Measurements from ENCODE around the gene TMEM267. TPM values are rescaled to one million over a fixed set of nuclear protein-coding genes. Genes with fewer than 3 reads are reported as not detected.
"Not testable (repeated sequence)": the region's sequence is repeated elsewhere in the genome, so short reads cannot be mapped to it uniquely, and the experiment has no call there.

TMEM267 gene
- total RNA-seq, 3 donors from 2014 or later (not counting 1 experiment from before 2014, with no cell fraction given) = 7.2 to 12.8 (median 8.8) TPM

DNA sequence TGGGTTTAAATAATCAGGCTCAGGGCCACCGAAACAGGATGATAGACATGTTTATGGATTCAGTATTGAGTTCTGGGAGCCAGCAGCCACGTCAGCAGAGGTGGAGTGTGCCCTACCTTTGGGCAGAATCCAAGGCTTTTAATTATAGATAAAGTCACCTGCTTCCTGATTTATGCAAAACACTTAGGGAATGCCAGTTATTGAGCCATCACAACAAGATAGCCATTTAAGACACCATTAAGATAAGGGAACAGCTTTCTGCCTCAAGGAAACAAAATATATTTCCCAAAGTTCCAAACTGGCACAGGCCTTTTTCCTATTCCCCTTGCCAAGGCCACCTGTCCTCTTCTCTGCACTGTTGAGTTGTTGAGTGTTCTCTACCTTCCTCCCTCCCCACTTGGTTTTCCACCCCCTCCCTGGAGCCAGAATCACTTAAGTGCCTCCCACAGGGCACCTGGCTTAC is 73.8 kb downstream of the TMEM267 start:
- Histone ChIP-seq H3K4me3 (ENCODE audit: low read length) (no peak overlapping the region), H3K36me3 (ENCODE audit: control insufficient read depth, insufficient read depth, low read length) (no peaks in the 10 kb centered on the region), H3K9me3 (ENCODE audit: control insufficient read depth, insufficient read depth, low read length) (no peaks in the 10 kb centered on the region), H3K27ac (ENCODE audit: low read length) (no peak overlapping the region), H3K4me1 (ENCODE audit: control insufficient read depth, insufficient read depth, low read length) (no peaks in the 10 kb centered on the region), H3K27me3 (ENCODE audit: control insufficient read depth, insufficient read depth, low read length) (no peaks in the 10 kb centered on the region)
- Mint-ChIP-seq H3K36me3 (no peaks in the 10 kb centered on the region), H3K4me3 (no peak overlapping the region), H3K27ac (no peak overlapping the region), H3K9me3 (peaks cover 2 to 6% of the 10 kb centered on the region in 2 donors), H3K27me3 (ENCODE audit: low read depth in 2 of 2) (no peaks in the 10 kb centered on the region), H3K4me1 (no peaks in the 10 kb centered on the region)
- DNase-seq = no peak
- WGBS (ENCODE audit: insufficient coverage) = 82% methylated on average over 2 of the region's 2 CpGs
- intact Hi-C loops (cut with micrococcal nuclease) = no loop called here
- TF ChIP-seq, protein P1, sequence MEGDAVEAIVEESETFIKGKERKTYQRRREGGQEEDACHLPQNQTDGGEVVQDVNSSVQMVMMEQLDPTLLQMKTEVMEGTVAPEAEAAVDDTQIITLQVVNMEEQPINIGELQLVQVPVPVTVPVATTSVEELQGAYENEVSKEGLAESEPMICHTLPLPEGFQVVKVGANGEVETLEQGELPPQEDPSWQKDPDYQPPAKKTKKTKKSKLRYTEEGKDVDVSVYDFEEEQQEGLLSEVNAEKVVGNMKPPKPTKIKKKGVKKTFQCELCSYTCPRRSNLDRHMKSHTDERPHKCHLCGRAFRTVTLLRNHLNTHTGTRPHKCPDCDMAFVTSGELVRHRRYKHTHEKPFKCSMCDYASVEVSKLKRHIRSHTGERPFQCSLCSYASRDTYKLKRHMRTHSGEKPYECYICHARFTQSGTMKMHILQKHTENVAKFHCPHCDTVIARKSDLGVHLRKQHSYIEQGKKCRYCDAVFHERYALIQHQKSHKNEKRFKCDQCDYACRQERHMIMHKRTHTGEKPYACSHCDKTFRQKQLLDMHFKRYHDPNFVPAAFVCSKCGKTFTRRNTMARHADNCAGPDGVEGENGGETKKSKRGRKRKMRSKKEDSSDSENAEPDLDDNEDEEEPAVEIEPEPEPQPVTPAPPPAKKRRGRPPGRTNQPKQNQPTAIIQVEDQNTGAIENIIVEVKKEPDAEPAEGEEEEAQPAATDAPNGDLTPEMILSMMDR (IDR thresholded peaks at IDR 0.05) = no peak
- no peak for ATAC-seq

DNA sequence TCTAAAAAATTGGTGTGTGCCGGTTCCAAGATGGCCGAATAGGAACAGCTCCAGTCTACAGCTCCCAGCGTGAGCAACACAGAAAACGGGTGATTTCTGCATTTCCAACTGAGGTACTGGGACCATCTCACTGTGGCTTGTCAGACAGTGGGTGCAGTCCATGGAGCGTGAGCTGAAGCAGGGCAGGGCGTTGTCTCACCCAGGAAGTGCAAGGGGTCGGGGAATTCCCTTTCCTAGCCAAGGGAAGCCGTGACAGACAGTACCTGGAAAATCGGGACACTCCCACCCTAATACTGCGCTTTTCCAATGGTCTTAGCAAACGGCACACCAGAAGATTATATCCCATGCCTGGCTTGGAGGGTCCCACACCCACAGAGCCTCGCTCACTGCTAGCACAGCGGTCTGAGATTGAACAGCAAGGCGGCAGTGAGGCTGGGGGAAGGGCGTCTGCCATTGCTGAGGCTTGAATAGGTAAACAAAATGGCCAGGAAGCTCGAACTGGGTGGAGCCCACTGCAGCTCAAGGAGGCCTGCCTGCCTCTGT is 81.1 kb downstream of the TMEM267 start:
- WGBS (ENCODE audit: insufficient coverage) = 93% methylated on average over 13 of the region's 16 CpGs
- DNase-seq; H3K4me1 Mint-ChIP-seq; H3K4me3 Mint-ChIP-seq; H3K9me3 Mint-ChIP-seq; H3K36me3 ChIP-seq (ENCODE audit: control insufficient read depth, insufficient read depth, low read length); H3K4me3 ChIP-seq (ENCODE audit: low read length); intact Hi-C loops (cut with micrococcal nuclease); H3K9me3 ChIP-seq (ENCODE audit: control insufficient read depth, insufficient read depth, low read length); H3K4me1 ChIP-seq (ENCODE audit: control insufficient read depth, insufficient read depth, low read length); H3K36me3 Mint-ChIP-seq; H3K27ac Mint-ChIP-seq; H3K27me3 ChIP-seq (ENCODE audit: control insufficient read depth, insufficient read depth, low read length); H3K27ac ChIP-seq (ENCODE audit: low read length); H3K27me3 Mint-ChIP-seq (ENCODE audit: low read depth in 2 of 2); ATAC-seq: not testable (repeated sequence)

DNA sequence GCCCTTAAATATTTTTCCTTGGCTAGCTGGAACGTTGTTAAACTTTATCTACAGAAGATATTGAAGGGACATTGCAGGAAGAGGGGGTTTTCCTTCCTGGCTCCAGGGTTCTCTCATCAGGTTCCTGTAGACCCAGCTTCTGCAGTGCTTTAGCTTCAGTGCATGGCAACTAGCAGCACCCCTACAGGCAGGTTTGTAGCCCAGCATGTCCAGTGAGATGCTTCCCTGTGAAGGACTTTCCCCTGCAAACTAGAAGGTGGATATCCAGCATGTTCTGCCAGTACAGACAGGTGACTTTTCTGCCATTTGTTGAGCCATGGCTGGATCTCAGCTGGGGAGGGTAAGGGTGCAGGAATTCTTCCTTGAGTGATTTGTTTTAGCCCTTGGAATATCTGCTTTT is 81.8 kb downstream of the TMEM267 start:
- no peak overlapping the region for H3K4me3 ChIP-seq (ENCODE audit: low read length)
- TF ChIP-seq, protein P1 (IDR thresholded peaks at IDR 0.05) = no peak

DNA sequence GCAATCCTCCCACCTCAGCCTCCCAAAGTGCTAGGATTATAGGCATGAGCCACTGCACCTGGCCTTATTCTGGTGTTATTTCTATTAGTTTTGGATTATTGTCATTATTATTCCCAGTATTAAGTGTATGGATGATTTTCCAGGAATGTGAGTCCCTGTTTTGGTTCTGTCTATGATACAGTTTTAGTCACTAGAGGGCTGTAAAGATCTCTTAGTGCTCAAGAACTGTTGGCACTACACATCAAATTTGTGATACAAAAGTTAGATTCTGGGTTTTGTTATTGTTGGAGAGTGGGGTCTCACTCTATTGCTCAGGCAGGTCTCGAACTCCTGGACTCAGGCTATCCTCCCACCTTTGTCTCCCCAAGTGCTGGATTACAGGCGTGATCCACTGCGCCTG is 83.6 kb downstream of the TMEM267 start:
- DNase-seq (no peak), ATAC-seq (no peak)
- Mint-ChIP-seq H3K4me1 (peaks cover 8 to 9% of the 10 kb centered on the region in 2 donors), H3K36me3 (no peaks in the 10 kb centered on the region), H3K4me3 (no peak overlapping the region), H3K27ac (no peak overlapping the region), H3K9me3 (peaks cover 0 to 4% of the 10 kb centered on the region in 2 donors), H3K27me3 (ENCODE audit: low read depth in 2 of 2) (peaks cover 0 to 2% of the 10 kb centered on the region in 2 donors)
- Histone ChIP-seq H3K27me3 (ENCODE audit: control insufficient read depth, insufficient read depth, low read length) (no peaks in the 10 kb centered on the region), H3K27ac (ENCODE audit: low read length) (no peak overlapping the region), H3K4me3 (ENCODE audit: low read length) (no peak overlapping the region), H3K9me3 (ENCODE audit: control insufficient read depth, insufficient read depth, low read length) (no peaks in the 10 kb centered on the region), H3K36me3 (ENCODE audit: control insufficient read depth, insufficient read depth, low read length) (no peaks in the 10 kb centered on the region), H3K4me1 (ENCODE audit: control insufficient read depth, insufficient read depth, low read length) (peaks cover 9% of the 10 kb centered on the region)
- intact Hi-C loops (cut with micrococcal nuclease) = no loop called here
- TF ChIP-seq, protein P1 (IDR thresholded peaks at IDR 0.05) = no peak
- 100% methylated on average over 3 of the region's 3 CpGs for WGBS (ENCODE audit: insufficient coverage)

More for the DNA sequence above, 81.8 kb downstream of the TMEM267 start:
- 88% methylated on average over 1 of the region's 1 CpG for WGBS (ENCODE audit: insufficient coverage)
- Mint-ChIP-seq H3K4me1 (peaks cover under 1% of the 10 kb centered on the region in 2 donors), H3K27me3 (ENCODE audit: low read depth in 2 of 2) (peaks cover 0 to 2% of the 10 kb centered on the region in 2 donors), H3K27ac (no peak overlapping the region), H3K36me3 (no peaks in the 10 kb centered on the region), H3K4me3 (no peak overlapping the region), H3K9me3 (peaks cover 2 to 10% of the 10 kb centered on the region in 2 donors)
- ATAC-seq = no peak
- no peak for DNase-seq
- intact Hi-C loops (cut with micrococcal nuclease) = no loop called here
- Histone ChIP-seq H3K27me3 (ENCODE audit: control insufficient read depth, insufficient read depth, low read length) (no peaks in the 10 kb centered on the region), H3K27ac (ENCODE audit: low read length) (no peak overlapping the region), H3K36me3 (ENCODE audit: control insufficient read depth, insufficient read depth, low read length) (no peaks in the 10 kb centered on the region), H3K9me3 (ENCODE audit: control insufficient read depth, insufficient read depth, low read length) (no peaks in the 10 kb centered on the region), H3K4me1 (ENCODE audit: control insufficient read depth, insufficient read depth, low read length) (peaks cover 3% of the 10 kb centered on the region)

All from natural killer cell (primary cell).